Measurements from ENCODE around the gene SLC38A3.

SLC38A3 gene

GRCh38 chr3:50169858-50170257, 35.2 kb upstream of the SLC38A3 start:
- no peaks in the 10 kb centered on the region for H3K27me3 ChIP-seq (ENCODE audit: control insufficient read depth, insufficient read depth, low read length)
- H3K9me3 ChIP-seq (ENCODE audit: control insufficient read depth, insufficient read depth, low read length) = no peaks in the 10 kb centered on the region
- H3K4me3 ChIP-seq (ENCODE audit: low read depth, low read length) = no peak overlapping the region
- peaks cover 14% of the 10 kb centered on the region for H3K36me3 ChIP-seq (ENCODE audit: control insufficient read depth, insufficient read depth, low read length)
- no peak overlapping the region for H3K9ac ChIP-seq (ENCODE audit: low read depth, low read length)
- peaks cover 31% of the 10 kb centered on the region for H3K4me1 ChIP-seq (ENCODE audit: control insufficient read depth, insufficient read depth, low read length)
- no peak overlapping the region for H3K27ac ChIP-seq (ENCODE audit: low read depth, low read length)

GRCh38 chr3:50170689-50171088, 34.4 kb upstream of the SLC38A3 start:
- no peaks in the 10 kb centered on the region for H3K9me3 ChIP-seq (ENCODE audit: control insufficient read depth, insufficient read depth, low read length)
- H3K9ac ChIP-seq (ENCODE audit: low read depth, low read length) = no peak overlapping the region
- H3K4me1 ChIP-seq (ENCODE audit: control insufficient read depth, insufficient read depth, low read length) = peaks cover 26% of the 10 kb centered on the region
- H3K36me3 ChIP-seq (ENCODE audit: control insufficient read depth, insufficient read depth, low read length) = peaks cover 20% of the 10 kb centered on the region
- no peak overlapping the region for H3K4me3 ChIP-seq (ENCODE audit: low read depth, low read length)
- no peak overlapping the region for H3K27ac ChIP-seq (ENCODE audit: low read depth, low read length)
- no peaks in the 10 kb centered on the region for H3K27me3 ChIP-seq (ENCODE audit: control insufficient read depth, insufficient read depth, low read length)

GRCh38 chr3:50171540-50172301, 33.4 kb upstream of the SLC38A3 start:
- Histone ChIP-seq H3K9ac (ENCODE audit: low read depth, low read length) (no peak overlapping the region), H3K9me3 (ENCODE audit: control insufficient read depth, insufficient read depth, low read length) (no peaks in the 10 kb centered on the region), H3K4me1 (ENCODE audit: control insufficient read depth, insufficient read depth, low read length) (peaks cover 17% of the 10 kb centered on the region; the same call in 1 of the 2 replicates), H3K27ac (ENCODE audit: low read depth, low read length) (no peak overlapping the region), H3K36me3 (ENCODE audit: control insufficient read depth, insufficient read depth, low read length) (peaks cover 29% of the 10 kb centered on the region), H3K4me3 (ENCODE audit: low read depth, low read length) (no peak overlapping the region), H3K27me3 (ENCODE audit: control insufficient read depth, insufficient read depth, low read length) (no peaks in the 10 kb centered on the region)

GRCh38 chr3:50172626-50173220, 32.3 kb upstream of the SLC38A3 start:
- no peaks in the 10 kb centered on the region for H3K27me3 ChIP-seq (ENCODE audit: control insufficient read depth, insufficient read depth, low read length)
- H3K36me3 ChIP-seq (ENCODE audit: control insufficient read depth, insufficient read depth, low read length) = peaks cover 38% of the 10 kb centered on the region
- H3K4me3 ChIP-seq (ENCODE audit: low read depth, low read length) = no peak overlapping the region
- no peak overlapping the region for H3K27ac ChIP-seq (ENCODE audit: low read depth, low read length)
- no peaks in the 10 kb centered on the region for H3K9me3 ChIP-seq (ENCODE audit: control insufficient read depth, insufficient read depth, low read length)
- peaks cover 12% of the 10 kb centered on the region; the same call in 1 of the 2 replicates for H3K4me1 ChIP-seq (ENCODE audit: control insufficient read depth, insufficient read depth, low read length)
- H3K9ac ChIP-seq (ENCODE audit: low read depth, low read length) = no peak overlapping the region

GRCh38 chr3:50173685-50174516, 31.2 kb upstream of the SLC38A3 start:
- Histone ChIP-seq H3K27ac (ENCODE audit: low read depth, low read length) (no peak overlapping the region), H3K27me3 (ENCODE audit: control insufficient read depth, insufficient read depth, low read length) (no peaks in the 10 kb centered on the region), H3K9ac (ENCODE audit: low read depth, low read length) (no peak overlapping the region), H3K4me3 (ENCODE audit: low read depth, low read length) (no peak overlapping the region), H3K4me1 (ENCODE audit: control insufficient read depth, insufficient read depth, low read length) (peaks cover 6% of the 10 kb centered on the region; the same call in 1 of the 2 replicates), H3K36me3 (ENCODE audit: control insufficient read depth, insufficient read depth, low read length) (peaks cover 38% of the 10 kb centered on the region), H3K9me3 (ENCODE audit: control insufficient read depth, insufficient read depth, low read length) (no peaks in the 10 kb centered on the region)

GRCh38 chr3:50174517-50174895, 30.6 kb upstream of the SLC38A3 start:
- Histone ChIP-seq H3K27ac (ENCODE audit: low read depth, low read length) (no peak overlapping the region), H3K4me3 (ENCODE audit: low read depth, low read length) (no peak overlapping the region), H3K4me1 (ENCODE audit: control insufficient read depth, insufficient read depth, low read length) (peaks cover 6% of the 10 kb centered on the region; the same call in 1 of the 2 replicates), H3K9ac (ENCODE audit: low read depth, low read length) (no peak overlapping the region), H3K36me3 (ENCODE audit: control insufficient read depth, insufficient read depth, low read length) (peaks cover 38% of the 10 kb centered on the region), H3K9me3 (ENCODE audit: control insufficient read depth, insufficient read depth, low read length) (no peaks in the 10 kb centered on the region), H3K27me3 (ENCODE audit: control insufficient read depth, insufficient read depth, low read length) (no peaks in the 10 kb centered on the region)

GRCh38 chr3:50174947-50175524, 30.0 kb upstream of the SLC38A3 start:
- Histone ChIP-seq H3K9me3 (ENCODE audit: control insufficient read depth, insufficient read depth, low read length) (no peaks in the 10 kb centered on the region), H3K4me3 (ENCODE audit: low read depth, low read length) (no peak overlapping the region), H3K27me3 (ENCODE audit: control insufficient read depth, insufficient read depth, low read length) (no peaks in the 10 kb centered on the region), H3K9ac (ENCODE audit: low read depth, low read length) (no peak overlapping the region), H3K4me1 (ENCODE audit: control insufficient read depth, insufficient read depth, low read length) (peaks cover 6% of the 10 kb centered on the region; the same call in 1 of the 2 replicates), H3K27ac (ENCODE audit: low read depth, low read length) (no peak overlapping the region), H3K36me3 (ENCODE audit: control insufficient read depth, insufficient read depth, low read length) (peaks cover 38% of the 10 kb centered on the region)

- H3K9me3 ChIP-seq (ENCODE audit: control insufficient read depth, insufficient read depth, low read length) = no peaks in the 10 kb centered on the region
- no peaks in the 10 kb centered on the region for H3K27me3 ChIP-seq (ENCODE audit: control insufficient read depth, insufficient read depth, low read length)
- H3K4me3 ChIP-seq (ENCODE audit: low read depth, low read length) = no peak overlapping the region
- peaks cover 46% of the 10 kb centered on the region for H3K36me3 ChIP-seq (ENCODE audit: control insufficient read depth, insufficient read depth, low read length)
- no peak overlapping the region for H3K9ac ChIP-seq (ENCODE audit: low read depth, low read length)
- no peak overlapping the region for H3K27ac ChIP-seq (ENCODE audit: low read depth, low read length)
- no peaks in the 10 kb centered on the region for H3K4me1 ChIP-seq (ENCODE audit: control insufficient read depth, insufficient read depth, low read length)
Measured at GRCh38 chr3:50177346-50177745, 27.7 kb upstream of the SLC38A3 start.

- Histone ChIP-seq H3K36me3 (ENCODE audit: control insufficient read depth, insufficient read depth, low read length) (peaks cover 45% of the 10 kb centered on the region), H3K4me1 (ENCODE audit: control insufficient read depth, insufficient read depth, low read length) (no peaks in the 10 kb centered on the region), H3K9ac (ENCODE audit: low read depth, low read length) (no peak overlapping the region), H3K4me3 (ENCODE audit: low read depth, low read length) (no peak overlapping the region), H3K9me3 (ENCODE audit: control insufficient read depth, insufficient read depth, low read length) (no peaks in the 10 kb centered on the region), H3K27ac (ENCODE audit: low read depth, low read length) (no peak overlapping the region), H3K27me3 (ENCODE audit: control insufficient read depth, insufficient read depth, low read length) (no peaks in the 10 kb centered on the region)
Measured at GRCh38 chr3:50179710-50180109, 25.4 kb upstream of the SLC38A3 start.

GRCh38 chr3:50181985-50182384, 23.1 kb upstream of the SLC38A3 start:
- Histone ChIP-seq H3K27me3 (ENCODE audit: control insufficient read depth, insufficient read depth, low read length) (no peaks in the 10 kb centered on the region), H3K4me1 (ENCODE audit: control insufficient read depth, insufficient read depth, low read length) (no peaks in the 10 kb centered on the region), H3K27ac (ENCODE audit: low read depth, low read length) (no peak overlapping the region), H3K36me3 (ENCODE audit: control insufficient read depth, insufficient read depth, low read length) (peaks cover 48% of the 10 kb centered on the region), H3K4me3 (ENCODE audit: low read depth, low read length) (no peak overlapping the region), H3K9ac (ENCODE audit: low read depth, low read length) (no peak overlapping the region), H3K9me3 (ENCODE audit: control insufficient read depth, insufficient read depth, low read length) (no peaks in the 10 kb centered on the region)

Data from HUES48 (cell line).